CD14-positive monocyte (primary cell): ENCODE measurements around the gene SPRR4. TPM values are rescaled to one million over a fixed set of nuclear protein-coding genes. Genes with fewer than 3 reads are reported as not detected.

Experiments
- DNase-seq, 3 donors: peaks; one replicate each; pipeline ENCODE4 v3.0.0-alpha.2; 2011 to 2022
- H2AFZ ChIP-seq: 2 replicates; pipeline ENCODE4 v1.6.0; 2012; ENCODE audit warnings: mild to moderate bottlenecking, low read depth, low read length, inconsistent platforms; ENCODE audit not compliant: insufficient read depth, poor library complexity, severe bottlenecking
- H3K27ac ChIP-seq, 2 donors: 1 replicate in 1 of 2; 2 replicates in 1 of 2; pipeline ENCODE4 v1.5.1; 2012 to 2013; ENCODE audit warnings: low read length in 2 of 2, control low read depth in 1 of 2, inconsistent platforms in 1 of 2, low read depth in 1 of 2, mild to moderate bottlenecking in 1 of 2
- H3K27me3 ChIP-seq, 2 donors: one replicate each; pipeline versions ENCODE4 v1.6.0 to v1.6.1; 2011 to 2013; ENCODE audit warnings: low read length in 2 of 2; ENCODE audit not compliant: control insufficient read depth in 2 of 2, insufficient read depth in 2 of 2
- H3K36me3 ChIP-seq, 2 donors: replicated peaks in 1 of 2; 1 replicate in 1 of 2; 2 replicates in 1 of 2; pipeline versions ENCODE4 v1.5.1 to v1.6.1; 2012 to 2013; ENCODE audit warnings: low read length in 2 of 2, control low read depth in 1 of 2, inconsistent platforms in 1 of 2, mild to moderate bottlenecking in 1 of 2; ENCODE audit not compliant: insufficient read depth in 2 of 2, control insufficient read depth in 1 of 2
- H3K4me1 ChIP-seq, 2 donors: 1 replicate in 1 of 2; 2 replicates in 1 of 2; pipeline versions ENCODE4 v1.5.1 to v1.6.1; 2012 to 2013; ENCODE audit warnings: low read length in 2 of 2, control low read depth in 1 of 2, inconsistent platforms in 1 of 2, mild to moderate bottlenecking in 1 of 2, moderate library complexity in 1 of 2; ENCODE audit not compliant: insufficient read depth in 2 of 2, control insufficient read depth in 1 of 2
- H3K4me2 ChIP-seq: replicated peaks from 2 replicates; pipeline ENCODE3; 2012; ENCODE audit warnings: low read length, moderate library complexity, mild to moderate bottlenecking; ENCODE audit not compliant: poor library complexity, severe bottlenecking; ENCODE audit errors: extremely low read depth
- H3K4me3 ChIP-seq, 3 experiments: fragments of 200-600 bp in 1 of 3; sonication (generic) in 1 of 3; replicated peaks in 1 of 3; 1 replicate in 2 of 3; 2 replicates in 1 of 3; pipeline ENCODE4 v1.5.1; 2011 to 2013; ENCODE audit warnings: low read length in 3 of 3, mild to moderate bottlenecking in 3 of 3, control low read depth in 2 of 3, low read depth in 2 of 3, inconsistent platforms in 1 of 3, moderate library complexity in 1 of 3
- H3K79me2 ChIP-seq: 2 replicates; pipeline ENCODE4 v1.6.0; 2012; ENCODE audit warnings: mild to moderate bottlenecking, control low read depth, inconsistent platforms, low read length, moderate library complexity; ENCODE audit not compliant: insufficient read depth
- H3K9ac ChIP-seq: 2 replicates; pipeline ENCODE4 v1.6.0; 2017; ENCODE audit warnings: low read length, mild to moderate bottlenecking; ENCODE audit not compliant: insufficient read depth, poor library complexity, severe bottlenecking
- H3K9me3 ChIP-seq, 2 donors: replicated peaks in 1 of 2; 1 replicate in 1 of 2; 2 replicates in 1 of 2; pipeline versions ENCODE4 v1.5.1 to v1.6.1; 2012 to 2013; ENCODE audit warnings: low read length in 2 of 2, control low read depth in 1 of 2; ENCODE audit not compliant: control insufficient read depth in 1 of 2, insufficient read depth in 1 of 2
- H4K20me1 ChIP-seq: 2 replicates; pipeline ENCODE4 v1.6.0; 2012; ENCODE audit warnings: mild to moderate bottlenecking, low read length, control low read depth, moderate library complexity; ENCODE audit not compliant: insufficient read depth
- H3K27ac Mint-ChIP-seq, 7 donors: one replicate each; pipeline ENCODE4 v1.8.0; 2020; ENCODE audit warnings: mild to moderate bottlenecking in 7 of 7, mixed read lengths in 7 of 7, moderate library complexity in 6 of 7, inconsistent platforms in 2 of 7
- H3K27me3 Mint-ChIP-seq, 3 donors: one replicate each; pipeline ENCODE4 v1.8.0; 2021 to 2022; ENCODE audit warnings: low read depth in 3 of 3, mild to moderate bottlenecking in 3 of 3, mixed read lengths in 3 of 3, moderate library complexity in 3 of 3, inconsistent platforms in 1 of 3
- H3K36me3 Mint-ChIP-seq, 2 donors: one replicate each; pipeline ENCODE4 v1.8.0; 2020; ENCODE audit warnings: mixed read lengths in 2 of 2, inconsistent platforms in 1 of 2, mild to moderate bottlenecking in 1 of 2
- H3K4me1 Mint-ChIP-seq: one replicate; pipeline ENCODE4 v1.8.0; 2020; ENCODE audit warnings: mild to moderate bottlenecking, mixed read lengths
- H3K4me3 Mint-ChIP-seq, 2 donors: one replicate each; pipeline ENCODE4 v1.8.0; 2020; ENCODE audit warnings: mild to moderate bottlenecking in 2 of 2, mixed read lengths in 2 of 2, moderate library complexity in 1 of 2
- H3K9me3 Mint-ChIP-seq, 7 donors: one replicate each; pipeline ENCODE4 v1.8.0; 2020 to 2022; ENCODE audit warnings: mixed read lengths in 7 of 7, mild to moderate bottlenecking in 6 of 7, moderate library complexity in 6 of 7, inconsistent platforms in 2 of 7
- CTCF ChIP-seq: fragments of 200-600 bp; IDR thresholded peaks from one replicate; pipeline ENCODE4 v1.8.0; 2022; ENCODE audit warnings: antibody characterized with exemption, mild to moderate bottlenecking
- WGBS: methylation state at CpG from one replicate; pipeline ENCODE4 v1.1.5; 2013; ENCODE audit warnings: missing lambda C conversion rate; ENCODE audit not compliant: insufficient coverage; 5-methylcytosine and 5-hydroxymethylcytosine counted together
- intact Hi-C, 2 donors: fragments of 100-400 bp; cut with micrococcal nuclease; formaldehyde crosslinking; loops; one replicate each; pipeline versions ENCODE4 v1.15.0 to v1.15.1; 2023
- polyA plus RNA-seq, 3 donors: library from polyadenylated mRNA; depleted of rRNA in 1 of 3; unstranded in 2 of 3; stranded (reverse) in 1 of 3; fragments of 300-500 nt in 2 of 3; fragments of >200 nt in 1 of 3; fragmentation: Illumina TruSeq in 2 of 3; gene quantifications; 1 replicate in 2 of 3; 2 replicates in 1 of 3; pipeline ENCODE4 v1.2.3, GENCODE V29; 2012 to 2021

The SPRR4 gene
- polyA plus RNA-seq, 3 donors: not detected

- H3K79me2 ChIP-seq: no peaks in the 10 kb centered on the region
- H3K27ac ChIP-seq: no peak overlapping the region
- no peaks in the 10 kb centered on the region for H3K36me3 ChIP-seq
- intact Hi-C loops: no loop called here
- peaks cover 0 to 7% (median 4%) of the 10 kb centered on the region in 7 donors for H3K9me3 Mint-ChIP-seq
- no peak overlapping the region for H3K4me3 ChIP-seq
- no peak for DNase-seq
- no peaks in the 10 kb centered on the region for H4K20me1 ChIP-seq
- no peak overlapping the region for H2AFZ ChIP-seq
- no peak overlapping the region for H3K9ac ChIP-seq
- no peak overlapping the region for H3K4me2 ChIP-seq
- H3K9me3 ChIP-seq: no peaks in the 10 kb centered on the region
- H3K36me3 Mint-ChIP-seq: no peaks in the 10 kb centered on the region
- 28% methylated on average over 3 of the region's 5 CpGs for WGBS
- no peaks in the 10 kb centered on the region for H3K4me1 ChIP-seq
- no peak overlapping the region for H3K4me3 Mint-ChIP-seq
- no peak for TF ChIP-seq CTCF
- no peak overlapping the region for H3K27ac Mint-ChIP-seq
- peaks cover 5 to 10% (median 7%) of the 10 kb centered on the region in 3 donors for H3K27me3 Mint-ChIP-seq
- no peaks in the 10 kb centered on the region for H3K4me1 Mint-ChIP-seq
- H3K27me3 ChIP-seq: peaks cover 2% of the 10 kb centered on the region in 2 donors
Observed at GRCh38 chr1:152996633-152997400, 26.4 kb downstream of the SPRR4 start.

- H3K9me3 Mint-ChIP-seq: peaks cover 0 to 7% (median 5%) of the 10 kb centered on the region in 7 donors
- 62% methylated on average over 3 of the region's 7 CpGs for WGBS
- Histone ChIP-seq H3K27ac (no peak overlapping the region), H3K4me3 (no peak overlapping the region), H3K36me3 (no peaks in the 10 kb centered on the region), H3K79me2 (no peaks in the 10 kb centered on the region), H2AFZ (no peak overlapping the region), H3K4me1 (no peaks in the 10 kb centered on the region), H3K9ac (no peak overlapping the region), H3K27me3 (peaks cover under 1 to 2% of the 10 kb centered on the region in 2 donors), H3K9me3 (no peaks in the 10 kb centered on the region), H3K4me2 (no peak overlapping the region), H4K20me1 (no peaks in the 10 kb centered on the region)
- TF ChIP-seq CTCF: no peak
- H3K4me3 Mint-ChIP-seq: no peak overlapping the region
- DNase-seq: no peak
- H3K36me3 Mint-ChIP-seq: no peaks in the 10 kb centered on the region
- no peak overlapping the region for H3K27ac Mint-ChIP-seq
- intact Hi-C loops: no loop called here
- H3K4me1 Mint-ChIP-seq: no peaks in the 10 kb centered on the region
- H3K27me3 Mint-ChIP-seq: peaks cover 5 to 10% (median 7%) of the 10 kb centered on the region in 3 donors
Observed at GRCh38 chr1:152997901-152998300, 27.5 kb downstream of the SPRR4 start.
